H1 (cell line): ENCODE results near the gene CHODL. TPM values are rescaled to one million over a fixed set of nuclear protein-coding genes. Genes with fewer than 3 reads are reported as not detected.

Source experiments
- CTCF ChIA-PET: fragments of 300-600 bp; sonication (Branson Sonifier 250); formaldehyde crosslinking; loops from one replicate; lab custom pipeline; 2021; ENCODE audit not compliant: partially characterized antibody; lab: Charles Lee
- POLR2A ChIA-PET: fragments of 300-600 bp; sonication (Branson Sonifier 250); formaldehyde crosslinking; loops from one replicate; lab custom pipeline; 2021; ENCODE audit warnings: inconsistent platforms; ENCODE audit not compliant: partially characterized antibody; lab: Charles Lee
- DNase-seq, 2 experiments: peaks; one replicate each; pipeline versions ENCODE4 v3.0.0 to v3.0.0-alpha.2; 2010 to 2022; ENCODE audit warnings: low spot score in 2 of 2, low read depth in 1 of 2, mixed read lengths in 1 of 2
- FAIRE-seq: peaks from 2 replicates; lab custom pipeline; 2011; peaks lifted over from hg19 to GRCh38; lab: Jason Lieb, UNC
- H2AFZ ChIP-seq: 2 replicates; pipeline ENCODE4 v1.8.1; 2012; ENCODE audit warnings: low read length, inconsistent platforms
- H2AK5ac ChIP-seq: 2 replicates; pipeline ENCODE4 v1.6.1; 2013; ENCODE audit warnings: low read depth, low read length
- H2BK120ac ChIP-seq: replicated peaks from 2 replicates; pipeline ENCODE3; 2013; ENCODE audit warnings: low read depth, low read length, inconsistent platforms
- H2BK12ac ChIP-seq: 2 replicates; pipeline ENCODE4 v1.6.1; 2013; ENCODE audit warnings: low read depth, low read length
- H2BK15ac ChIP-seq: 2 replicates; pipeline ENCODE4 v1.6.1; 2013; ENCODE audit warnings: low read length
- H2BK20ac ChIP-seq: 2 replicates; pipeline ENCODE4 v1.6.1; 2013; ENCODE audit warnings: low read length
- H2BK5ac ChIP-seq: 2 replicates; pipeline ENCODE4 v1.6.1; 2013; ENCODE audit warnings: low read depth, low read length
- H3K14ac ChIP-seq: 2 replicates; pipeline ENCODE4 v1.6.1; 2013; ENCODE audit warnings: inconsistent platforms; ENCODE audit not compliant: insufficient read length
- H3K18ac ChIP-seq: 2 replicates; pipeline ENCODE4 v1.6.1; 2013; ENCODE audit warnings: low read length; ENCODE audit errors: extremely low read depth
- H3K23ac ChIP-seq: 2 replicates; pipeline ENCODE4 v1.6.1; 2013; ENCODE audit warnings: inconsistent platforms; ENCODE audit not compliant: insufficient read length
- H3K23me2 ChIP-seq: 2 replicates; pipeline ENCODE4 v1.6.1; 2013; ENCODE audit warnings: low read depth, low read length
- H3K27ac ChIP-seq: 2 replicates; pipeline ENCODE4 v1.6.1; 2011; ENCODE audit warnings: low read depth, low read length, inconsistent platforms
- H3K27me3 ChIP-seq, 4 experiments: replicated peaks in 1 of 4; 1 replicate in 1 of 4; 2 replicates in 3 of 4; pipeline versions ENCODE4 v1.6.1 to v1.8.1; 2011 to 2013; ENCODE audit warnings: low read length in 3 of 4, mild to moderate bottlenecking in 3 of 4, inconsistent platforms in 2 of 4, mixed read lengths in 2 of 4, moderate library complexity in 1 of 4; ENCODE audit not compliant: control insufficient read depth in 3 of 4, insufficient read depth in 3 of 4; ENCODE audit errors: extremely low read depth in 1 of 4
- H3K36me3 ChIP-seq, 4 experiments: 2 replicates each; pipeline versions ENCODE4 v1.6.1 to v1.8.1; 2011 to 2013; ENCODE audit warnings: mild to moderate bottlenecking in 4 of 4, low read length in 3 of 4, moderate library complexity in 2 of 4, control low read depth in 1 of 4, inconsistent platforms in 1 of 4; ENCODE audit not compliant: insufficient read depth in 4 of 4, control insufficient read depth in 2 of 4
- H3K4ac ChIP-seq: replicated peaks from 2 replicates; pipeline ENCODE3; 2013; ENCODE audit warnings: low read length, low read depth, mixed read lengths, inconsistent platforms; ENCODE audit not compliant: insufficient read length
- H3K4me1 ChIP-seq, 4 experiments: replicated peaks in 1 of 4; 1 replicate in 1 of 4; 2 replicates in 3 of 4; pipeline versions ENCODE4 v1.6.1 to v1.8.1; 2011 to 2013; ENCODE audit warnings: low read length in 3 of 4, inconsistent platforms in 2 of 4, mixed read lengths in 1 of 4; ENCODE audit not compliant: insufficient read depth in 4 of 4, control insufficient read depth in 3 of 4
- H3K4me2 ChIP-seq, 2 experiments: 2 replicates each; pipeline versions ENCODE4 v1.6.1 to v1.8.1; 2011 to 2013; ENCODE audit warnings: low read depth in 2 of 2, low read length in 2 of 2, control low read depth in 1 of 2, inconsistent platforms in 1 of 2, mild to moderate bottlenecking in 1 of 2; ENCODE audit not compliant: insufficient read depth in 1 of 2
- H3K4me3 ChIP-seq, 4 experiments: fragments of 200-600, 300-600 bp in 1 of 4; sonication (generic), shearing (Covaris generic), sonication (Bioruptor Twin) in 1 of 4; 2 replicates each; pipeline versions ENCODE4 v1.5.1 to v1.8.1; 2011 to 2016; ENCODE audit warnings: low read length in 4 of 4, low read depth in 3 of 4, control low read depth in 2 of 4, inconsistent platforms in 2 of 4, mild to moderate bottlenecking in 2 of 4, mixed read lengths in 1 of 4, moderate library complexity in 1 of 4; ENCODE audit not compliant: insufficient read depth in 2 of 4; ENCODE audit errors: extremely low read depth in 1 of 4
- H3K56ac ChIP-seq: replicated peaks from 2 replicates; pipeline ENCODE3; 2013; ENCODE audit warnings: low read depth, mild to moderate bottlenecking, mixed read lengths, low read length, inconsistent platforms; ENCODE audit not compliant: insufficient read length
- H3K79me1 ChIP-seq: 2 replicates; pipeline ENCODE4 v1.6.1; 2013; ENCODE audit warnings: low read depth, low read length, control low read depth
- H3K79me2 ChIP-seq, 2 experiments: 2 replicates each; pipeline versions ENCODE4 v1.6.1 to v1.8.1; 2012 to 2013; ENCODE audit warnings: low read length in 2 of 2, mild to moderate bottlenecking in 2 of 2, inconsistent platforms in 1 of 2; ENCODE audit not compliant: insufficient read depth in 2 of 2, control insufficient read depth in 1 of 2
- H3K9ac ChIP-seq, 4 experiments: replicated peaks in 1 of 4; 1 replicate in 1 of 4; 2 replicates in 3 of 4; pipeline versions ENCODE4 v1.6.1 to v1.8.1; 2011 to 2013; ENCODE audit warnings: low read depth in 3 of 4, low read length in 3 of 4, control low read depth in 2 of 4, mild to moderate bottlenecking in 2 of 4, moderate library complexity in 2 of 4, inconsistent platforms in 1 of 4; ENCODE audit errors: extremely low read depth in 1 of 4
- H3K9me3 ChIP-seq, 2 experiments: 2 replicates each; pipeline versions ENCODE4 v1.6.1 to v1.8.1; 2012 to 2013; ENCODE audit warnings: mild to moderate bottlenecking in 2 of 2, moderate library complexity in 2 of 2, control low read depth in 1 of 2, inconsistent platforms in 1 of 2, low read depth in 1 of 2, low read length in 1 of 2, mixed read lengths in 1 of 2; ENCODE audit not compliant: insufficient read depth in 2 of 2
- H4K20me1 ChIP-seq, 2 experiments: replicated peaks in 1 of 2; 2 replicates each; pipeline versions ENCODE3 to v1.8.1; 2011 to 2013; ENCODE audit warnings: inconsistent platforms in 2 of 2, low read length in 2 of 2, mild to moderate bottlenecking in 1 of 2; ENCODE audit not compliant: insufficient read depth in 2 of 2, control insufficient read depth in 1 of 2
- H4K5ac ChIP-seq: 2 replicates; pipeline ENCODE4 v1.6.1; 2013; ENCODE audit warnings: low read length, low read depth, mixed read lengths, inconsistent platforms; ENCODE audit not compliant: insufficient read length
- H4K8ac ChIP-seq: 2 replicates; pipeline ENCODE4 v1.8.0; 2013; ENCODE audit warnings: mild to moderate bottlenecking, moderate library complexity, low read length, inconsistent platforms; ENCODE audit not compliant: insufficient read depth; ENCODE audit errors: extremely low read depth
- H4K91ac ChIP-seq: replicated peaks from 2 replicates; pipeline ENCODE3; 2013; ENCODE audit warnings: low read length, mixed read lengths, inconsistent platforms; ENCODE audit not compliant: insufficient read length
- BRCA1 ChIP-seq: IDR thresholded peaks from 2 replicates; pipeline ENCODE4 v1.6.1; 2012; ENCODE audit warnings: low read depth, low read length, improper control_type of control experiment
- CEBPB ChIP-seq: IDR thresholded peaks from 2 replicates; pipeline ENCODE4 v1.6.1; 2012; ENCODE audit warnings: low read depth, low read length
- CHD1 ChIP-seq: IDR thresholded peaks from 2 replicates; pipeline ENCODE4 v1.6.1; 2012; ENCODE audit warnings: low read depth, low read length, improper control_type of control experiment
- E2F6 ChIP-seq: IDR thresholded peaks from 2 replicates; pipeline ENCODE4 v1.6.1; 2012; ENCODE audit warnings: inconsistent platforms
- EP300 ChIP-seq, 2 experiments: IDR thresholded peaks; 1 replicate in 1 of 2; 2 replicates in 1 of 2; pipeline ENCODE4 v1.6.1; 2011 to 2012; ENCODE audit warnings: low read depth in 2 of 2, low read length in 2 of 2, mild to moderate bottlenecking in 2 of 2, borderline replicate concordance in 1 of 2, inconsistent platforms in 1 of 2, moderate library complexity in 1 of 2
- POU5F1 ChIP-seq: IDR thresholded peaks from 2 replicates; pipeline ENCODE4 v1.6.1; 2011; ENCODE audit warnings: low read depth, mild to moderate bottlenecking, low read length, moderate library complexity
- TAF7 ChIP-seq: optimal IDR thresholded peaks from 2 replicates; pipeline ENCODE3; 2011; ENCODE audit warnings: low read depth, mild to moderate bottlenecking, inconsistent platforms, low read length, moderate library complexity, borderline replicate concordance
- TBP ChIP-seq: IDR thresholded peaks from 2 replicates; pipeline ENCODE4 v1.6.1; 2011; ENCODE audit warnings: low read depth, low read length, improper control_type of control experiment
- WGBS, 2 experiments: shearing (Covaris generic) in 1 of 2; methylation state at CpG; one replicate each; pipeline versions ENCODE4 v1.1.6 to v1.1.7; 2013 to 2015; ENCODE audit warnings: low lambda C conversion rate in 2 of 2, mixed read lengths in 2 of 2, inconsistent platforms in 1 of 2, low coverage in 1 of 2, missing lambda C conversion rate in 1 of 2; ENCODE audit not compliant: insufficient replicate concordance in 2 of 2, insufficient coverage in 1 of 2, insufficient read length in 1 of 2; ENCODE audit errors: extremely low coverage in 1 of 2, missing lambda C conversion rate in 1 of 2; 5-methylcytosine and 5-hydroxymethylcytosine counted together
- polyA plus RNA-seq, 7 experiments: library from polyadenylated mRNA; depleted of rRNA in 3 of 7; stranded (reverse) in 5 of 7; unstranded in 2 of 7; fragments of >200 nt in 5 of 7; fragments of 200-250 nt in 2 of 7; gene quantifications; 1 replicate in 5 of 7; 2 replicates in 1 of 7; 4 replicates in 1 of 7; pipeline versions ENCODE4 v1.2.1 to v1.2.3, GENCODE V29; 2011 to 2013; ENCODE audit warnings: missing spikeins in 2 of 7, mixed read lengths in 2 of 7
- total RNA-seq: library from RNA; stranded (reverse); fragmentation: NEBNext Ultra II Directional; extraction: Animal tissue kit (Norgen Biotek cat#: 25700); gene quantifications from 2 replicates; pipeline ENCODE4 v1.2.1, GENCODE V29; 2021

CHODL gene
- total and polyA plus RNA-seq, 2 of the 8 experiments (the other 6 are each of a cell fraction or from before 2014, with no cell fraction given): 0.39 to 0.82 TPM

GRCh38 chr21:18269856-18270255 lies 25.2 kb downstream of the CHODL start:
- Histone ChIP-seq H3K27me3 (no peaks in the 10 kb centered on the region), H3K36me3 (no peaks in the 10 kb centered on the region), H2AFZ (no peak overlapping the region), H3K4me1 (no peaks in the 10 kb centered on the region), H4K20me1 (no peaks in the 10 kb centered on the region), H3K23me2 (no peaks in the 10 kb centered on the region), H3K9me3 (no peaks in the 10 kb centered on the region), H2BK15ac (no peak overlapping the region), H4K5ac (no peak overlapping the region), H3K56ac (no peak overlapping the region), H3K9ac (no peak overlapping the region), H2AK5ac (no peak overlapping the region), H3K14ac (no peak overlapping the region), H3K4ac (no peak overlapping the region), H4K8ac (no peak overlapping the region), H2BK20ac (no peak overlapping the region), H3K4me2 (no peak overlapping the region), H2BK12ac (no peak overlapping the region), H3K18ac (no peak overlapping the region), H2BK120ac (no peak overlapping the region), H3K23ac (no peak overlapping the region), H3K27ac (no peak overlapping the region), H3K79me2 (no peaks in the 10 kb centered on the region), H2BK5ac (no peak overlapping the region), H3K79me1 (no peaks in the 10 kb centered on the region), H4K91ac (no peak overlapping the region), H3K4me3 (no peak overlapping the region)
- ChIA-PET POLR2A (no interaction called here), CTCF (no interaction called here)
- FAIRE-seq (no peak), DNase-seq (no peak)
- WGBS, 2 experiments: 92% methylated on average over 7 of the region's 7 CpGs; no CpG with 5 or more reads in 1 of the 2 experiments
- no peak for TF ChIP-seq E2F6
- no peak for TF ChIP-seq BRCA1
- no peak for TF ChIP-seq POU5F1
- no peak for TF ChIP-seq CEBPB
- no peak for TF ChIP-seq TBP
- no peak for TF ChIP-seq CHD1
- TF ChIP-seq TAF7: no peak
- TF ChIP-seq EP300 (IDR thresholded peaks at IDR 0.05; ENCODE audit: borderline replicate concordance in 1 of 2, low read depth in 2 of 2, low read length in 2 of 2): no peak
